HG02610 (cell line): Measurements from ENCODE around the gene MYCBP2.
"Not testable (repeated sequence)": the region's sequence is repeated elsewhere in the genome, so short reads cannot be mapped to it uniquely, and the experiment has no call there.

ENCODE experiments used
- ATAC-seq: cut with Tn5 transposase; IDR thresholded peaks from one replicate; pipeline ENCODE4 v1.9.1; 2021; ENCODE audit warnings: mild to moderate bottlenecking, moderate library complexity; ENCODE audit not compliant: unreplicated experiment

Gene MYCBP2

GRCh38 chr13:77222000-77222690, 104.7 kb downstream of the MYCBP2 start:
- no peak for ATAC-seq

- no peak for ATAC-seq
These were observed 107.5 kb downstream of the MYCBP2 start for GRCh38 chr13:77219401-77219800.

DNA sequence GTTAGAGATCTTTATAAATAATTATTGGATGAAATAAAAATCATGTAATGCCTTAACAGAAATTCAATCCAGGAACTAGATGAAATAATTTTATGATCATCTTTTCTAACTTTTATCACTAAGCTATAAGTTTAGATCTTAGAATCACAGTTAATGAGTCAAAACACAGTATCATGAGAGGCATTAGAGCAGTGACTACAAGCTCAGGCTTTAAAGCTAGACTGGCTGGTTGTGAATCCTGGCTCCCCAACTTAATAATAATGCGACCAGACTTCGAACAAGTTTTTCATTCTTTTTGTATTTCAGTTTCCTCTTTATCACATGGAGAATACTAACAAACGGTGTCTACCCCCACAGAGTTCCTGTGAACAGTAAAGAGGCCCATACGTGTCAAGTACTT, 108.6 kb downstream of the MYCBP2 start:
- ATAC-seq: no peak

DNA sequence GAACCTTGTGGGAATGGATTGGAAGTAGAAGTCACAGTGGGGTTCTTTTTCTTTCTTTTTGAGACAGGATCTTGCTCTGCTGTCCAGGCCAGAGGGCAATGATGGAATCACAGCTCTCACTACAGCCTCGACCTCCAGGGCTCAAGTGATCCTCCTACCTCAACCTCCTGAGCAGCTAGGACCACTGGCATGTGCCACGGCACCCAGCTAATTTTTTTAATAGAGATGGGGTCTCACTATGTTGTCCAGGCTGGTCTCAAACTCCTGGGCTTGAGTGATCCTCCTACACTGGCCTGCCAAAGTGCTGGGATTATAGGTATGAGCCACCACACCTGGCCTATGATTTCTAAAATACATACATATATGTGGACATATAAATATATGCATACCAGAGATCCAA, 111.4 kb downstream of the MYCBP2 start:
- no peak for ATAC-seq

GRCh38 chr13:77213644-77214043, 113.2 kb downstream of the MYCBP2 start:
- ATAC-seq: no peak

GRCh38 chr13:77207943-77208342, 119.0 kb downstream of the MYCBP2 start:
- no peak for ATAC-seq

- not testable (repeated sequence) for ATAC-seq
These were observed 127.9 kb downstream of the MYCBP2 start for GRCh38 chr13:77198995-77199394.

DNA sequence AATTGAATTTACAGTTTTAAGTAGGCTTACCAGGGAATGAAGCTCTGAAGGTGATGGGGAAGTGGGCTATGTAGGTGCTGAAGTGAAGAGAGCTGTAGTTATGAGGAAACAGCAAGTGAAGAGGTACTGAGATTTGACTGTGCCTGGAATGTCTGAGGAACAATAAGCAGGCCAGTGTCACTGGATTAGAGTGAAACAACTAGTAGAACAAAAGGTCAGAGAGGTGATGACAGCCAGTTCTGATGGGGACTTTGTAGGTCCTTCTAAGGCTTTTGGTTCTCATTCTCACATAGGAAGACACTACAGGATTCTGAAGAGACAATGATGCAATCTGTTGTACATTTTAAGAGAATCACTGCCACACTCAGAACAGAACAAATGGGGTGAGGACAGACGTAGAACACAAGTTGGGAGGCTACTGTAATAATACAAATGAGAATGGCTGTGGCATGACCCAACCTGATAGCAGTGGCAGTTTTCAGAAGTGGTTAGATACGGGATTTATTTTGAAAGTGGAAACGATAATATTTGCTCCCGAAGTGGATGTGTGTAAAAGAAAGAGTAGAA, 130.8 kb downstream of the MYCBP2 start:
- ATAC-seq: no peak

DNA sequence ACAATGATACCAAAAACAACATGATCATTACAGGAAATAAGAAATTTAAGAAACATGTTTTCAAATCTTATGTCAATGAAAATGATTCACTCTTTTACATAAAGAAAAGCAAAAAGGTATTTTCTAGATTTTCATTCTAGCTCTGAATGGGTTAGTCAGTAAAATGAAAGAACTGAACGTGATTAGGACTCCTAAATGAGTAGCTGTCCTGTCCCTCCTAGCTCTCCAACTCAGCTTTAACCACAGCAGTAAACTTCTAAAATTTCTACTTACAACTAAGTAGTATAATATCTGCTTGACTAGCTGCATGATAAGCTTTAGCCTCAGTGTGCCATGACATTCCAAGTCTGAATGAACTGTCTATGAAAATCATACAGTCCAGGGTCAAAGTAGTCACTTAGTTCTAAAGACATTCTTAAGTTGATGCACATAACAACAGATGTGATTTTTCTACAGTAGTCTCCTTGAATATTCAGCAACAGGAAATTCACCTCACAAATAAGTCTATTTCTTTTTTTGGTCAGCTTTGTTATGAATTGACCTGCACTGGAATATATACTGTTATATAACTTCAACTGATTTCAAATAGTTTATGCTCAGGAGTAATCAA, 136.4 kb downstream of the MYCBP2 start:
- no peak for ATAC-seq

- ATAC-seq: no peak
These were observed 141.2 kb downstream of the MYCBP2 start for GRCh38 chr13:77185721-77186120.

- peak; percentile 99 for ATAC-seq
These were observed 142.4 kb downstream of the MYCBP2 start for GRCh38 chr13:77184455-77184854.

DNA sequence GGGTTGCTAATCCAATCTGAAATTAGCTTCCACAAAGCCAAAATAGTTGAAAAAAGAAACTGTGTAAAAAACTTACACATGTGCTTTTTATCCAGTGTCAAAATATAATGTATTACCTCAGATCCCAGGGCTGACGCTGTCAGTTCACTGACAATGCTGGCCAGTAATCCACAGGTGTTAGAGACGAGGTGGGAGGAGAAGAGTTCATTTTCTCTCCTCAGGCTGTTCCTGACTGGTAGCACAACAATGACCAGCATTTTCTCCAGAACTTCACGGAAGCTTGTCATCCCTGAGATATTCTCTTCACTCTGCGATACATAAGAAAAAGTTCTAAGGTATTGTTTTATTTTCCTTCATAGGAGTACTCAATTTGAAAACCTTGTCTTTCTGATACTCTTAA, 146.9 kb downstream of the MYCBP2 start:
- ATAC-seq: no peak

DNA sequence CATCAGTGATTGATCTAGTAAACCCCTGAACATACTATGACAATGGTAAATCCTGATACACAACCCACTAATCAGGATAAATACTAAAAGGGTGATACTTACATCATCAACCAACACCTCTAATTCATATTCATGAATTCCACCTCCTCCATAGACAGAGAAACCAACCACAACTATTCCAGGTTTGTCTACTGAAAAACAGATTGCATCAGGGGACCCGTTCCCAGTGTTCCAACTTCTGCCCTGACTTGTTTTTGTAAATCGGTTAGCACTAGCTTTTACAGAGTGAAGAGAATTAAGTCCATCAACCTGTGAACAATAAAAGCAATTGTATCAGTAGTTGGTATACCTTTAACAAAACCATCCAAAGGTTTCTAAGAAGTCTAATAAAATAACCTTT, 149.2 kb downstream of the MYCBP2 start:
- ATAC-seq: no peak

DNA sequence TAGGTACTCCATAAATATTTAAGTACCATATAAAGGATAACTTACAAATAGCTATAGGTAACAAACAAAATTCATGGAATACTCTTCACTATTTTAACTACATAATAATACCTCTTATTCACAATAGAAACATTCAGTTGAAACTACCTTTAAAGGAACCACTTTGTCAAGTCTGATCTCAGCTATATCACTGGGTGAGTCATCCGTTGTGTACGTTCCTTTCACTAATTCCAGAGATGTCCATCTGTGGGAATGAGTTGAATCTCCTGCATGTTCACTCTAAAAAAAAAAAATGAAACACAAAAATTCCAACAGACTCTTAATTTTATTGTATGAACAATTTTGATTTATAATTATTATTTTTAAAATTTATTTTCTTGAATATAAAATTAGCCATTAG, 150.5 kb downstream of the MYCBP2 start:
- ATAC-seq: no peak

DNA sequence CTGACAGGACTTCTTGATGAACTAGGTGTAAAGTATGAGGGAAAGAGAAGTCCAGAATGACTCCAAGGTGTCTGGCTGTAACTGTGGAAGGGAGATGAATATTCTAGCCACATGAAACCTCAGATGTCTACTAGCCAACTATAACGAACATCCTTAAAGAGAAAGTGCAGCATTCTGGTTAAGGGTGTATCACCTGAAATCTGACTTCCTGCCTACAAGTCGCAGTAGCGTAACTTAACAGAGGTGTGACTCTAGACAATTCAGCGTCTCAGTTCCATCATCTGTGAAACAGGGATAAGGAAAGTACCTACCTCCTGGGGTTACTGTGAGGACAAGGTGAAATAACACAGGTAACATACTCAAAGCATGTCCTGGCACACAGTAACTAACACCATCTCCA, 154.2 kb downstream of the MYCBP2 start:
- ATAC-seq: no peak

- no peak for ATAC-seq
These were observed 155.4 kb downstream of the MYCBP2 start for GRCh38 chr13:77171451-77171850.

- ATAC-seq: no peak
These were observed 158.7 kb downstream of the MYCBP2 start for GRCh38 chr13:77168237-77168636.

- no peak for ATAC-seq
These were observed 176.2 kb downstream of the MYCBP2 start for GRCh38 chr13:77150651-77151050.

GRCh38 chr13:77143431-77143830, 183.5 kb downstream of the MYCBP2 start:
- no peak for ATAC-seq

DNA sequence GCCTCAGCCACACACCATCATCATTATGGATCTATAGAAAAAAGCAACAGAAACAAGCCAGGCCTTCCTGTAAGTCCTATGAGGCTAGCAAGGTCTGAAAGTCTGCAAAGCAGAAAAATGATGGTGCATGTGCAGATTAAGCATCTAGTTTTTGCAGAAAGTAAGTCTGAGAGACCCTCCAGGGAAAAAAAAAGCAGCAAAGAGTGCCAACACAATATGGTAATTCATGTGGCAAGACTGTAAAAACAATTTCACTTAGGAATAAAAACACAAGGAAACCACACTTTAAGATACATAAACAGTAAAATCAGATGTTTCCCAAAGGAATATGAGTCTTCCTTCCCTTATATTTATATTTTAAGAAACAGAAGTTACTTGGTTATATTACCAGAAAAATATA, 187.6 kb downstream of the MYCBP2 start:
- no peak for ATAC-seq

- ATAC-seq: no peak
These were observed 188.1 kb downstream of the MYCBP2 start for GRCh38 chr13:77138813-77139212.

GRCh38 chr13:77136902-77137420, 189.9 kb downstream of the MYCBP2 start:
- no peak for ATAC-seq
